C4-2B (cell line): Measurements from ENCODE around the gene PCGF2.

Experiments used
- ZFX ChIP-seq: fragments of 450-650 bp; IDR thresholded peaks from 2 replicates; pipeline ENCODE4 v1.6.1; 2017
- TF ChIP-seq, protein P1 (sequence below): fragments of 450-650 bp; conservative IDR thresholded peaks from 2 replicates; pipeline ENCODE4 v1.5.1; 2017; ENCODE audit warnings: mild to moderate bottlenecking

GRCh38 chr17:38719943-38720641, 28.0 kb downstream of the PCGF2 start:
- TF ChIP-seq, protein P1, sequence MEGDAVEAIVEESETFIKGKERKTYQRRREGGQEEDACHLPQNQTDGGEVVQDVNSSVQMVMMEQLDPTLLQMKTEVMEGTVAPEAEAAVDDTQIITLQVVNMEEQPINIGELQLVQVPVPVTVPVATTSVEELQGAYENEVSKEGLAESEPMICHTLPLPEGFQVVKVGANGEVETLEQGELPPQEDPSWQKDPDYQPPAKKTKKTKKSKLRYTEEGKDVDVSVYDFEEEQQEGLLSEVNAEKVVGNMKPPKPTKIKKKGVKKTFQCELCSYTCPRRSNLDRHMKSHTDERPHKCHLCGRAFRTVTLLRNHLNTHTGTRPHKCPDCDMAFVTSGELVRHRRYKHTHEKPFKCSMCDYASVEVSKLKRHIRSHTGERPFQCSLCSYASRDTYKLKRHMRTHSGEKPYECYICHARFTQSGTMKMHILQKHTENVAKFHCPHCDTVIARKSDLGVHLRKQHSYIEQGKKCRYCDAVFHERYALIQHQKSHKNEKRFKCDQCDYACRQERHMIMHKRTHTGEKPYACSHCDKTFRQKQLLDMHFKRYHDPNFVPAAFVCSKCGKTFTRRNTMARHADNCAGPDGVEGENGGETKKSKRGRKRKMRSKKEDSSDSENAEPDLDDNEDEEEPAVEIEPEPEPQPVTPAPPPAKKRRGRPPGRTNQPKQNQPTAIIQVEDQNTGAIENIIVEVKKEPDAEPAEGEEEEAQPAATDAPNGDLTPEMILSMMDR: no peak
- TF ChIP-seq ZFX: no peak
